DOHH2 (cell line): ENCODE data around the gene GRID1.

Experiments
- EZH2phosphoT487 ChIP-seq: fragments of 200-600 bp; sonication (generic); IDR thresholded peaks from 2 replicates; pipeline ENCODE4 v1.6.1; 2017; ENCODE audit warnings: borderline replicate concordance, mild to moderate bottlenecking, antibody characterized with exemption, low read length, moderate library complexity, mixed read lengths
- TF ChIP-seq, protein P1 (sequence below): fragments of 200-600 bp; sonication (generic); IDR thresholded peaks from one replicate; pipeline ENCODE4 v1.5.1; 2014; ENCODE audit warnings: antibody characterized with exemption, mild to moderate bottlenecking, low read depth, low read length; ENCODE audit not compliant: poor library complexity, severe bottlenecking

DNA sequence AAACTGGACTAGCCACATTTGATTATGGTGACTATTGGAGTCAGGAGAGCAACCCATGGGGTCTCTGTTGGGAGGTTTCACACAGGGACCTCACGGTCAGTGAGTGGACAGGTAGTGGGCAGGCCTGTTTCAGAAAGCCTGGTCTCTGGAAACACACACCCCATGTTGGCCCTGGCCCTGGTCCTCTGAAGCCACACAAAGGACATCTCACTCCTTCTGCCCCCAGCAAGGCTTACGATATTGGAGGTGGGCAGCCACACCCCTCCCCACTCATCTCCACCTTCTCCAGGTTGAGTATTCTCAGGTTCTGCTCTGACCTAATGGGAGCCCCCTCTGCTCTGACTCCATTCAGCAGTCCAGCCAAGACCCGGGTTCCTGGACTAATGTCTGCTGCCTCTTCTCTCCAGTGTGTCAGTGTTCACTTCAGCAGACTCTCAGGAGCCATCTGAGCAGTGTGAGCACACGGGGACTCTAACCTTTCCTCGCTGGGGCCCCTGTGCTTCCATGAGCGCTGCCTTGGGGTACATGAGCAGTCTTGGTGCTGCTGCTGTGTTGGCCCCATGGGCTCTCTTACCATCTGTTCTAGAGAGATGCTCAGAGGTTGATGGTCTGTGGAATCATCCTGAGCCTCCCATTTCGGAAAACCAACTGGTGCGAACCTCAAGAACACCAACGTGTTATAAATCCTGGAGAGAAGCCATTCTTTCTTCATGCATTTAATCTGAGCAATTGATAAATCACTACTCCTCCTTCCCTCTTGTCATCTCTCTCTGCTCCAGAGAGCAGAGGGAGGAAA is 748.6 kb downstream of the GRID1 start:
- TF ChIP-seq, protein P1, sequence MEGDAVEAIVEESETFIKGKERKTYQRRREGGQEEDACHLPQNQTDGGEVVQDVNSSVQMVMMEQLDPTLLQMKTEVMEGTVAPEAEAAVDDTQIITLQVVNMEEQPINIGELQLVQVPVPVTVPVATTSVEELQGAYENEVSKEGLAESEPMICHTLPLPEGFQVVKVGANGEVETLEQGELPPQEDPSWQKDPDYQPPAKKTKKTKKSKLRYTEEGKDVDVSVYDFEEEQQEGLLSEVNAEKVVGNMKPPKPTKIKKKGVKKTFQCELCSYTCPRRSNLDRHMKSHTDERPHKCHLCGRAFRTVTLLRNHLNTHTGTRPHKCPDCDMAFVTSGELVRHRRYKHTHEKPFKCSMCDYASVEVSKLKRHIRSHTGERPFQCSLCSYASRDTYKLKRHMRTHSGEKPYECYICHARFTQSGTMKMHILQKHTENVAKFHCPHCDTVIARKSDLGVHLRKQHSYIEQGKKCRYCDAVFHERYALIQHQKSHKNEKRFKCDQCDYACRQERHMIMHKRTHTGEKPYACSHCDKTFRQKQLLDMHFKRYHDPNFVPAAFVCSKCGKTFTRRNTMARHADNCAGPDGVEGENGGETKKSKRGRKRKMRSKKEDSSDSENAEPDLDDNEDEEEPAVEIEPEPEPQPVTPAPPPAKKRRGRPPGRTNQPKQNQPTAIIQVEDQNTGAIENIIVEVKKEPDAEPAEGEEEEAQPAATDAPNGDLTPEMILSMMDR = no peak
- TF ChIP-seq EZH2phosphoT487 = no peak
